ENCODE results near the gene MFSD6L.
"Not testable (repeated sequence)": the region's sequence is repeated elsewhere in the genome, so short reads cannot be mapped to it uniquely, and the experiment has no call there.

MFSD6L gene

GRCh38 chr17:8823279-8823678, 24.1 kb upstream of the MFSD6L start:
- no peak for DNase-seq

- DNase-seq, result no peak
Observed at GRCh38 chr17:8822401-8823035, 23.4 kb upstream of the MFSD6L start.

GRCh38 chr17:8821446-8822105, 22.4 kb upstream of the MFSD6L start:
- DNase-seq, result no peak

- DNase-seq, result no peak
Observed at GRCh38 chr17:8820311-8821010, 21.3 kb upstream of the MFSD6L start.

- DNase-seq, result no peak
Observed at GRCh38 chr17:8818654-8819330, 19.6 kb upstream of the MFSD6L start.

- DNase-seq, result no peak
Observed at GRCh38 chr17:8818047-8818446, 18.9 kb upstream of the MFSD6L start.

GRCh38 chr17:8806926-8807550, 7.9 kb upstream of the MFSD6L start:
- DNase-seq, result no peak

GRCh38 chr17:8806253-8806925, 7.2 kb upstream of the MFSD6L start:
- DNase-seq, result no peak

- DNase-seq, result not testable (repeated sequence)
Observed at GRCh38 chr17:8805396-8805795, 6.2 kb upstream of the MFSD6L start.

- no peak for DNase-seq
Observed at GRCh38 chr17:8803531-8804420, 4.6 kb upstream of the MFSD6L start.

- no peak for DNase-seq
Observed at GRCh38 chr17:8801135-8801840, 2.1 kb upstream of the MFSD6L start.

GRCh38 chr17:8800656-8801055, 1.5 kb upstream of the MFSD6L start:
- DNase-seq, result no peak

- DNase-seq, result no peak
Observed at GRCh38 chr17:8799570-8800212, 526 bp upstream of the MFSD6L start.

- no peak for DNase-seq
Observed at GRCh38 chr17:8798176-8798845, 854 bp downstream of the MFSD6L start.

GRCh38 chr17:8797621-8798175, 1.5 kb downstream of the MFSD6L start:
- no peak for DNase-seq

- DNase-seq, result no peak
Observed at GRCh38 chr17:8794636-8795035, 4.5 kb downstream of the MFSD6L start.

- DNase-seq, result no peak
Observed at GRCh38 chr17:8793649-8794048, 5.5 kb downstream of the MFSD6L start.

- DNase-seq, result no peak
Observed at GRCh38 chr17:8792646-8793045, 6.5 kb downstream of the MFSD6L start.

- no peak for DNase-seq
Observed at GRCh38 chr17:8791910-8792270, 7.3 kb downstream of the MFSD6L start.
